NCI-H2227 (cell line): ENCODE data around the gene KRTCAP3.
A peak's percentile ranks its signal among the peaks of the same experiment; 100 is the strongest.

Experiments
- DNase-seq: peaks from one replicate; lab custom pipeline; 2025; ENCODE audit not compliant: unreplicated experiment; lab: John Stamatoyannopoulos, UW

KRTCAP3 gene

GRCh38 chr2:27435628-27436027 lies 6.6 kb upstream of the KRTCAP3 start:
- DNase-seq, result no peak

- no peak for DNase-seq
Observed at GRCh38 chr2:27441226-27441926, 805 bp upstream of the KRTCAP3 start.

- no peak for DNase-seq
Observed at GRCh38 chr2:27442920-27443282, 720 bp downstream of the KRTCAP3 start.

GRCh38 chr2:27445155-27445554 lies 3.0 kb downstream of the KRTCAP3 start:
- DNase-seq, result no peak

- no peak for DNase-seq
Observed at GRCh38 chr2:27445615-27446014, 3.4 kb downstream of the KRTCAP3 start.

- no peak for DNase-seq
Observed at GRCh38 chr2:27446057-27446456, 3.9 kb downstream of the KRTCAP3 start.

GRCh38 chr2:27448381-27448780 lies 6.2 kb downstream of the KRTCAP3 start:
- DNase-seq, result no peak

- DNase-seq, result no peak
Observed at GRCh38 chr2:27451095-27451494, 8.9 kb downstream of the KRTCAP3 start.

GRCh38 chr2:27453968-27454367 lies 11.8 kb downstream of the KRTCAP3 start:
- no peak for DNase-seq

- DNase-seq, result no peak
Observed at GRCh38 chr2:27461118-27461517, 18.9 kb downstream of the KRTCAP3 start.

- DNase-seq, result no peak
Observed at GRCh38 chr2:27464443-27464842, 22.3 kb downstream of the KRTCAP3 start.

GRCh38 chr2:27471961-27472360 lies 29.8 kb downstream of the KRTCAP3 start:
- DNase-seq, result no peak

- no peak for DNase-seq
Observed at GRCh38 chr2:27485496-27485895, 43.3 kb downstream of the KRTCAP3 start.

- DNase-seq, result peak; percentile 58
Observed at GRCh38 chr2:27489118-27489497, 46.9 kb downstream of the KRTCAP3 start.

GRCh38 chr2:27489498-27490397 lies 47.6 kb downstream of the KRTCAP3 start, which contains the start of gene IFT172:
TSS of gene IFT172 (minus strand) at chr2:27489743. CDS start at chr2:27489653, 90 bp downstream.
- peak; percentile 100 for DNase-seq

- DNase-seq, result no peak
Observed at GRCh38 chr2:27492557-27492956, 50.4 kb downstream of the KRTCAP3 start.

GRCh38 chr2:27493948-27494283 lies 51.7 kb downstream of the KRTCAP3 start:
- DNase-seq, result no peak
